BJ (cell line): ENCODE results near the gene TEX101. TPM values are rescaled to one million over a fixed set of nuclear protein-coding genes. Genes with fewer than 3 reads are reported as not detected.
A peak's percentile ranks its signal among the peaks of the same experiment; 100 is the strongest.

Source experiments
- CTCF ChIA-PET: fragments of 350-600 bp; formaldehyde crosslinking; extraction: SDS; loops from one replicate; lab custom pipeline; 2021; ENCODE audit warnings: antibody characterized with exemption, inconsistent platforms; lab: Yijun Ruan, JAX
- POLR2A ChIA-PET: fragments of 300-600 bp; sonication (Branson Sonifier 250); formaldehyde crosslinking; extraction: SDS; loops from one replicate; lab custom pipeline; 2021; ENCODE audit warnings: antibody characterized with exemption; lab: Charles Lee
- DNase-seq: peaks from one replicate; pipeline ENCODE4 v3.0.0-alpha.2; 2011; ENCODE audit warnings: low read depth
- H3K27me3 ChIP-seq: 2 replicates; pipeline ENCODE4 v1.6.0; 2011; ENCODE audit warnings: low read length; ENCODE audit not compliant: control insufficient read depth, insufficient read depth
- H3K36me3 ChIP-seq: 2 replicates; pipeline ENCODE4 v1.5.1; 2011; ENCODE audit warnings: low read length; ENCODE audit not compliant: control insufficient read depth, insufficient read depth
- H3K4me3 ChIP-seq: 2 replicates; pipeline ENCODE4 v1.5.1; 2011; ENCODE audit warnings: low read depth, mild to moderate bottlenecking, control low read depth, low read length
- CTCF ChIP-seq: IDR thresholded peaks from 2 replicates; pipeline ENCODE4 v1.5.1; 2011; ENCODE audit warnings: low read depth, mild to moderate bottlenecking, control low read depth, inconsistent platforms, low read length, moderate library complexity; ENCODE audit not compliant: insufficient read depth
- polyA plus RNA-seq: library from polyadenylated mRNA; depleted of rRNA; stranded (reverse); fragments of >200 nt; gene quantifications from 2 replicates; pipeline ENCODE4 v1.2.3, GENCODE V29; 2011

TEX101 gene
- polyA plus RNA-seq, 1 experiment = not detected

GRCh38 chr19:43444531-43445287, 30.0 kb downstream of the TEX101 start:
- CTCF ChIA-PET = interaction anchor here (0.9 to 7.6 kb wide), 4 partner anchors 9 to 123 kb away, joined by 3 to 214 read pairs (median 4); no protein-coding TSS in a partner anchor

GRCh38 chr19:43445426-43445825, 30.7 kb downstream of the TEX101 start:
- POLR2A ChIA-PET = no interaction called here
- CTCF ChIA-PET = interaction anchor here (0.6 to 7.6 kb wide), 6 partner anchors 9 to 762 kb away, joined by 3 to 214 read pairs (median 4); partner anchors contain the start of gene PHLDB3
- H3K27me3 ChIP-seq = no peaks in the 10 kb centered on the region; the same call in 1 of the 2 replicates

More at GRCh38 chr19:43444531-43445287, 30.0 kb downstream of the TEX101 start:
- no peak for TF ChIP-seq CTCF
- DNase-seq = no peak
- Histone ChIP-seq H3K27me3 (no peaks in the 10 kb centered on the region; the same call in 1 of the 2 replicates), H3K36me3 (no peaks in the 10 kb centered on the region), H3K4me3 (no peak overlapping the region)
- POLR2A ChIA-PET = no interaction called here

GRCh38 chr19:43446746-43447489, 32.2 kb downstream of the TEX101 start:
- no peak for DNase-seq
- H3K4me3 ChIP-seq = no peak overlapping the region
- TF ChIP-seq CTCF = peak; percentile 94
- POLR2A ChIA-PET = interaction anchor here (1.1 kb wide), 1 partner anchor 73 kb away, joined by 6 read pairs; no protein-coding TSS in a partner anchor
- no peaks in the 10 kb centered on the region for H3K36me3 ChIP-seq
- H3K27me3 ChIP-seq = no peaks in the 10 kb centered on the region; the same call in 1 of the 2 replicates
- CTCF ChIA-PET = interaction anchor here (0.6 to 7.6 kb wide), 31 partner anchors 8 to 160 kb away, joined by 3 to 214 read pairs (median 6); partner anchors contain the start of genes ETHE1, IRGQ, LYPD3 and PHLDB3

More at GRCh38 chr19:43445426-43445825, 30.7 kb downstream of the TEX101 start:
- no peak overlapping the region for H3K4me3 ChIP-seq
- no peak for TF ChIP-seq CTCF
- H3K36me3 ChIP-seq = no peaks in the 10 kb centered on the region
- DNase-seq = no peak

GRCh38 chr19:43447655-43448054, 33.0 kb downstream of the TEX101 start:
- no peak for TF ChIP-seq CTCF
- DNase-seq = no peak
- no peaks in the 10 kb centered on the region; the same call in 1 of the 2 replicates for H3K27me3 ChIP-seq
- POLR2A ChIA-PET = interaction anchor here (1.1 kb wide), 1 partner anchor 72 kb away, joined by 6 read pairs; no protein-coding TSS in a partner anchor
- H3K4me3 ChIP-seq = no peak overlapping the region
- CTCF ChIA-PET = interaction anchor here (0.6 to 7.6 kb wide), 32 partner anchors 9 to 387 kb away, joined by 3 to 214 read pairs (median 6); partner anchors contain the start of genes ETHE1, IRGQ, LYPD3 and PHLDB3
- H3K36me3 ChIP-seq = no peaks in the 10 kb centered on the region
